D721Med (cell line): Measurements from ENCODE around the gene CTTNBP2.

Source experiments
- DNase-seq: peaks from one replicate; pipeline ENCODE4 v3.0.0; 2011; ENCODE audit warnings: low spot score; ENCODE audit not compliant: insufficient read length
- FAIRE-seq: peaks from 2 replicates; lab custom pipeline; 2011; peaks lifted over from hg19 to GRCh38; lab: Jason Lieb, UNC
- TF ChIP-seq, protein P1 (sequence below): IDR thresholded peaks from 2 replicates; pipeline ENCODE4 v1.5.1; 2012; ENCODE audit warnings: mild to moderate bottlenecking, control low read depth; ENCODE audit not compliant: insufficient read depth; ENCODE audit errors: missing control alignments

CTTNBP2 gene

DNA sequence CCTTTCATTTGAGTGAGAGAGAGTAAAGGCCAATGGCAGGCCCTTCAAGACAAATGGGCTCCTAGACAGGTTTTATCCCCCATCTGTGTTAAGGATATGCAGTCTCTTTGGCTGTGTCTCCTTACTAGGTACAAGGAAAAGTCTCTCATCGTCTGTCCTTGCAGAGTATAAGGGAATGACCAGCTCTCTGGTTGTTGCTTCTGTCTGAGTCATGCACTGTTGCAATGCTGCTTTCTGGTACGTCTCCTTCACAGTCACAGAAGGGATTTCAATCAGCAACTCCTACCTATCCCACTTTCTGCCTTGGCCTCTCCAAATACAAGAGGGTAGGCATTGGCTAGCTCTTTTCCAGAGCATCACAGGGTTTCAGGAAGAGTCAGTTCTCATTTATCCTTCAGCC lies 48.1 kb downstream of the CTTNBP2 start:
- FAIRE-seq, result no peak
- DNase-seq, result no peak
- TF ChIP-seq, protein P1, sequence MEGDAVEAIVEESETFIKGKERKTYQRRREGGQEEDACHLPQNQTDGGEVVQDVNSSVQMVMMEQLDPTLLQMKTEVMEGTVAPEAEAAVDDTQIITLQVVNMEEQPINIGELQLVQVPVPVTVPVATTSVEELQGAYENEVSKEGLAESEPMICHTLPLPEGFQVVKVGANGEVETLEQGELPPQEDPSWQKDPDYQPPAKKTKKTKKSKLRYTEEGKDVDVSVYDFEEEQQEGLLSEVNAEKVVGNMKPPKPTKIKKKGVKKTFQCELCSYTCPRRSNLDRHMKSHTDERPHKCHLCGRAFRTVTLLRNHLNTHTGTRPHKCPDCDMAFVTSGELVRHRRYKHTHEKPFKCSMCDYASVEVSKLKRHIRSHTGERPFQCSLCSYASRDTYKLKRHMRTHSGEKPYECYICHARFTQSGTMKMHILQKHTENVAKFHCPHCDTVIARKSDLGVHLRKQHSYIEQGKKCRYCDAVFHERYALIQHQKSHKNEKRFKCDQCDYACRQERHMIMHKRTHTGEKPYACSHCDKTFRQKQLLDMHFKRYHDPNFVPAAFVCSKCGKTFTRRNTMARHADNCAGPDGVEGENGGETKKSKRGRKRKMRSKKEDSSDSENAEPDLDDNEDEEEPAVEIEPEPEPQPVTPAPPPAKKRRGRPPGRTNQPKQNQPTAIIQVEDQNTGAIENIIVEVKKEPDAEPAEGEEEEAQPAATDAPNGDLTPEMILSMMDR, result no peak

- TF ChIP-seq, protein P1, result no peak
- FAIRE-seq (no peak), DNase-seq (no peak)
Measured at GRCh38 chr7:117824592-117824991, 48.6 kb downstream of the CTTNBP2 start.

- TF ChIP-seq, protein P1, result no peak
- DNase-seq (no peak), FAIRE-seq (no peak)
Measured at GRCh38 chr7:117819558-117819957, 53.7 kb downstream of the CTTNBP2 start.

DNA sequence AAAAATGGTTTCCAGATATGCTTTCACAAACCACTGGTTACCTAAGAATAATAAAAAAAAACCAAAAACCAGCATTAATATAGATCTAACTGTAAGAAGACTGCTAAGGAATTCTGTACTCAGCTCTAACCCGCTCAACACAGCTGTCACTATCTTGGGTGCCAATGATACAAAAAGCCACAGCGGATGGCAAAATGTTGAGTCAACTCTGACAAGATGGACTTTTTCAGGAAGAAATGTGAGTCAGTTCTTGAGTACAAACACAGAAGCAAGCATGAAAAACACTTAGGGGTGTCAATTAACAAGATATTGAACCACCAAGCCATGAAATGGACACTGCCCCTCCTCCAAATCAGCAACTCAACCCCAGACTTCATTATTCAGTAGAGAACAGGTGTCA lies 55.0 kb downstream of the CTTNBP2 start:
- DNase-seq (no peak), FAIRE-seq (no peak)
- TF ChIP-seq, protein P1, result no peak

- FAIRE-seq, result no peak
- TF ChIP-seq, protein P1, result no peak
- no peak for DNase-seq
Measured at GRCh38 chr7:117816727-117817126, 56.5 kb downstream of the CTTNBP2 start.

GRCh38 chr7:117811696-117812095 lies 61.5 kb downstream of the CTTNBP2 start:
- TF ChIP-seq, protein P1, result no peak
- FAIRE-seq (no peak), DNase-seq (no peak)

DNA sequence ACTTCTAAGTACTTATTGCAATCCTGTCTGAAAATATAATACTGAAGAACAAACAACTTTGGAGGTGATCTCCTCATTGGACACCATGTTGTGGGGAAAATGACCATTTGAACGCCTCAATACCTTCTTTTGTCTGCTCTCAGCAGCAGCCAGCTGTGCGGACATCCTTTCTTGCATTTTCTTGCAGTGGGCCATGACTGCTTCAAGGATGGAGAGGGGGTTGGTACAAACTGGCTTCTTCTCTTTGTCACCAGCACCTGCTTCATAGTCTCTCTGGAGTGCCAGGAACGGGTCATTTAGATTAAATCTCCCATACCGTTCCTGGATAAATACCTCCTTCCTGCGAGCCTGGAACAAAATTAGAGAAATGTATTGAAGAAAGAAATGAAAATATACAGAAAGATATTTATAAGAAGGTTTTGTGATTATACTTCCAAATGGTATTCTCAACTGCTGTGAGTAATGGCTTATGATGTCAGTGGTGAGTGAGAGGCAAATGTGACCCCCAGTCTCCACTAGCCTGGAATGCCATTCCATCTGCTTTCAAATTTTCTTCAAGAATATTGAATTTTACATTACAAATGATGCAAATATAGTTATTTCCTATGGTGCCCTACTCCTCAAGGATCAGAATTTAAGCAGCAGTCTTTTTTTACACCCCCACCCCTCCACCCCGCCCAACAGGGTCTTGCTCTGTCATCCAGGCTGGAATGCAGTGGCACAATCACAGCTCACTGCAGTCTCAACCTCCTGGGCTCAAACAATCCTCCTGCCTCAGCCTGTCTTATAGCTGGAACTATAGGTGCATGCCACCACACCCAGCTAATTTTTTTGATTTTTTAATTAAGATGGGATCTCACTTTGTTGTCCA lies 62.4 kb downstream of the CTTNBP2 start:
- FAIRE-seq (no peak), DNase-seq (no peak)
- TF ChIP-seq, protein P1, result no peak
